Skeletal muscle tissue (tissue), 4 donors: ENCODE data around the gene RAI1. TPM values are rescaled to one million over a fixed set of nuclear protein-coding genes. Genes with fewer than 3 reads are reported as not detected.

Experiments
- H3K27ac ChIP-seq: one replicate; pipeline ENCODE4 v1.7.0; 2013; ENCODE audit warnings: mild to moderate bottlenecking, low read depth, low read length, inconsistent platforms
- H3K27me3 ChIP-seq, 3 donors: one replicate each; pipeline ENCODE4 v1.7.0; 2013; ENCODE audit warnings: low read length in 3 of 3; ENCODE audit not compliant: control insufficient read depth in 3 of 3, insufficient read depth in 3 of 3
- H3K36me3 ChIP-seq, 3 donors: one replicate each; pipeline ENCODE4 v1.7.0; 2013; ENCODE audit warnings: low read length in 3 of 3; ENCODE audit not compliant: control insufficient read depth in 3 of 3, insufficient read depth in 3 of 3
- H3K4me1 ChIP-seq, 3 donors: one replicate each; pipeline ENCODE4 v1.7.0; 2013; ENCODE audit warnings: low read length in 3 of 3, mild to moderate bottlenecking in 3 of 3; ENCODE audit not compliant: control insufficient read depth in 3 of 3, insufficient read depth in 3 of 3
- H3K4me3 ChIP-seq, 3 donors: one replicate each; pipeline ENCODE4 v1.7.0; 2013; ENCODE audit warnings: low read length in 3 of 3
- H3K9ac ChIP-seq, 3 donors: one replicate each; pipeline ENCODE4 v1.7.0; 2013; ENCODE audit warnings: low read length in 3 of 3, mild to moderate bottlenecking in 3 of 3, moderate library complexity in 2 of 3, low read depth in 1 of 3
- H3K9me3 ChIP-seq, 3 donors: one replicate each; pipeline ENCODE4 v1.7.0; 2013; ENCODE audit warnings: low read length in 3 of 3; ENCODE audit not compliant: control insufficient read depth in 3 of 3
- total RNA-seq: library from RNA; depleted of rRNA; stranded (reverse); fragments of >200 nt; gene quantifications from one replicate; pipeline ENCODE4 v1.2.3, GENCODE V29; 2014
- donor health status: Osteomylitis.

RAI1 gene
- total RNA-seq, 1 donor from 2014 or later, result 3.1 TPM

GRCh38 chr17:17766077-17766743, 85.0 kb downstream of the RAI1 start:
- no peak overlapping the region for H3K4me3 ChIP-seq
- H3K27me3 ChIP-seq, result no peaks in the 10 kb centered on the region
- peaks cover 53 to 75% (median 66%) of the 10 kb centered on the region in 3 donors for H3K4me1 ChIP-seq
- H3K9ac ChIP-seq, result peak overlapping the region in 1 of 3 donors; percentile 25
- peaks cover 0 to 4% (median 2%) of the 10 kb centered on the region in 3 donors for H3K36me3 ChIP-seq
- no peak overlapping the region for H3K27ac ChIP-seq
- H3K9me3 ChIP-seq, result no peaks in the 10 kb centered on the region

GRCh38 chr17:17766744-17767120, 85.5 kb downstream of the RAI1 start:
- Histone ChIP-seq H3K9me3 (no peaks in the 10 kb centered on the region), H3K4me3 (no peak overlapping the region), H3K36me3 (peaks cover 0 to 4% (median 2%) of the 10 kb centered on the region in 3 donors), H3K27me3 (no peaks in the 10 kb centered on the region), H3K4me1 (peaks cover 53 to 76% (median 67%) of the 10 kb centered on the region in 3 donors), H3K9ac (peak overlapping the region in 1 of 3 donors; percentile 25), H3K27ac (no peak overlapping the region)

GRCh38 chr17:17767154-17767869, 86.1 kb downstream of the RAI1 start:
- Histone ChIP-seq H3K9ac (peak overlapping the region; percentile 22 to 73 (median 33)), H3K27me3 (no peaks in the 10 kb centered on the region), H3K9me3 (no peaks in the 10 kb centered on the region), H3K4me1 (peaks cover 53 to 82% (median 72%) of the 10 kb centered on the region in 3 donors), H3K36me3 (peaks cover 0 to 4% (median 2%) of the 10 kb centered on the region in 3 donors), H3K4me3 (no peak overlapping the region), H3K27ac (no peak overlapping the region)

- no peak overlapping the region for H3K27ac ChIP-seq
- H3K9me3 ChIP-seq, result no peaks in the 10 kb centered on the region
- peaks cover 51 to 86% (median 75%) of the 10 kb centered on the region in 3 donors for H3K4me1 ChIP-seq
- H3K9ac ChIP-seq, result peak overlapping the region; percentile 33 to 73 (median 51)
- H3K27me3 ChIP-seq, result no peaks in the 10 kb centered on the region
- H3K36me3 ChIP-seq, result peaks cover 0 to 4% (median 2%) of the 10 kb centered on the region in 3 donors
- peak overlapping the region in 1 of 3 donors; percentile 35 for H3K4me3 ChIP-seq
Measured at GRCh38 chr17:17767887-17768418, 86.7 kb downstream of the RAI1 start.

- H3K4me3 ChIP-seq, result peak overlapping the region in 1 of 3 donors; percentile 35
- H3K27me3 ChIP-seq, result no peaks in the 10 kb centered on the region
- H3K4me1 ChIP-seq, result peaks cover 48 to 85% (median 77%) of the 10 kb centered on the region in 3 donors
- no peak overlapping the region for H3K27ac ChIP-seq
- H3K9ac ChIP-seq, result peak overlapping the region; percentile 42 to 73 (median 51)
- H3K9me3 ChIP-seq, result no peaks in the 10 kb centered on the region
- peaks cover 0 to 4% (median 2%) of the 10 kb centered on the region in 3 donors for H3K36me3 ChIP-seq
Measured at GRCh38 chr17:17768424-17769088, 87.3 kb downstream of the RAI1 start.

- H3K27ac ChIP-seq, result peak overlapping the region; percentile 73
- peaks cover 59 to 94% (median 82%) of the 10 kb centered on the region in 3 donors for H3K4me1 ChIP-seq
- H3K9ac ChIP-seq, result peak overlapping the region in 2 of 3 donors; percentile 5 to 73
- H3K27me3 ChIP-seq, result no peaks in the 10 kb centered on the region
- H3K4me3 ChIP-seq, result no peak overlapping the region
- H3K36me3 ChIP-seq, result peaks cover 0 to 4% (median 2%) of the 10 kb centered on the region in 3 donors
- no peaks in the 10 kb centered on the region for H3K9me3 ChIP-seq
Measured at GRCh38 chr17:17769869-17770631, 88.8 kb downstream of the RAI1 start.

- Histone ChIP-seq H3K36me3 (no peaks in the 10 kb centered on the region), H3K4me1 (peaks cover 58 to 89% (median 81%) of the 10 kb centered on the region in 3 donors), H3K9me3 (no peaks in the 10 kb centered on the region), H3K4me3 (peak overlapping the region in 1 of 3 donors; percentile 6), H3K9ac (peak overlapping the region in 2 of 3 donors; percentile 2 to 73), H3K27me3 (no peaks in the 10 kb centered on the region), H3K27ac (peak overlapping the region; percentile 73)
Measured at GRCh38 chr17:17770632-17771044, 89.4 kb downstream of the RAI1 start.

- Histone ChIP-seq H3K4me1 (peaks cover 51 to 79% (median 73%) of the 10 kb centered on the region in 3 donors), H3K27ac (no peak overlapping the region), H3K9ac (peak overlapping the region in 1 of 3 donors; percentile 9), H3K36me3 (no peaks in the 10 kb centered on the region), H3K27me3 (no peaks in the 10 kb centered on the region), H3K4me3 (no peak overlapping the region), H3K9me3 (no peaks in the 10 kb centered on the region)
Measured at GRCh38 chr17:17771498-17772201, 90.4 kb downstream of the RAI1 start.

- no peaks in the 10 kb centered on the region for H3K36me3 ChIP-seq
- H3K4me3 ChIP-seq, result no peak overlapping the region
- H3K27me3 ChIP-seq, result no peaks in the 10 kb centered on the region
- H3K9me3 ChIP-seq, result no peaks in the 10 kb centered on the region
- H3K4me1 ChIP-seq, result peaks cover 46 to 75% (median 68%) of the 10 kb centered on the region in 3 donors
- H3K27ac ChIP-seq, result no peak overlapping the region
- H3K9ac ChIP-seq, result peak overlapping the region in 1 of 3 donors; percentile 57
Measured at GRCh38 chr17:17772231-17772630, 91.0 kb downstream of the RAI1 start.
